OCI-LY1 (cell line): ENCODE measurements around the gene YBX3.

ENCODE experiments used
- H2AFZ ChIP-seq: fragments of 200-600 bp; sonication (generic), shearing (Covaris generic); 2 replicates; pipeline ENCODE4 v1.6.0; 2014; ENCODE audit warnings: antibody characterized with exemption, mild to moderate bottlenecking, low read length
- H3F3A ChIP-seq: fragments of 200-600 bp; sonication (generic), shearing (Covaris generic); 2 replicates; pipeline ENCODE4 v1.6.0; 2014; ENCODE audit warnings: mild to moderate bottlenecking, antibody characterized with exemption, low read length, moderate library complexity; ENCODE audit not compliant: insufficient read depth
- H3K27ac ChIP-seq: fragments of 200-600 bp; sonication (generic); 2 replicates; pipeline ENCODE4 v1.5.1; 2014; ENCODE audit warnings: low read length, mixed run types, mild to moderate bottlenecking, low read depth; ENCODE audit not compliant: poor library complexity, severe bottlenecking
- H3K27me3 ChIP-seq: fragments of 200-600 bp; sonication (generic); 2 replicates; pipeline ENCODE4 v1.6.0; 2014; ENCODE audit warnings: antibody characterized with exemption, mild to moderate bottlenecking, low read length, moderate library complexity; ENCODE audit not compliant: insufficient read depth
- H3K36me3 ChIP-seq: fragments of 200-600 bp; sonication (generic); 2 replicates; pipeline ENCODE4 v1.6.1; 2014; ENCODE audit warnings: mild to moderate bottlenecking, antibody characterized with exemption, low read length, moderate library complexity, mixed read lengths; ENCODE audit not compliant: insufficient read depth
- H3K4me1 ChIP-seq: fragments of 200-600 bp; sonication (generic); 2 replicates; pipeline ENCODE4 v1.5.1; 2014; ENCODE audit warnings: mild to moderate bottlenecking, low read length, moderate library complexity; ENCODE audit not compliant: insufficient read depth, severe bottlenecking
- H3K4me2 ChIP-seq: fragments of 200-600 bp; sonication (generic), shearing (Covaris generic); 2 replicates; pipeline ENCODE4 v1.6.1; 2014; ENCODE audit warnings: low read length
- H3K4me3 ChIP-seq: fragments of 200-600 bp; sonication (generic); 2 replicates; pipeline ENCODE4 v1.5.1; 2014; ENCODE audit warnings: low read length, low read depth, mild to moderate bottlenecking, mixed read lengths; ENCODE audit not compliant: poor library complexity, severe bottlenecking
- H3K79me2 ChIP-seq: fragments of 200-600 bp; shearing (Covaris generic); 2 replicates; pipeline ENCODE4 v1.6.1; 2016; ENCODE audit warnings: mixed run types, low read length, mixed read lengths; ENCODE audit not compliant: insufficient read depth
- H3K9ac ChIP-seq: fragments of 200-600 bp; sonication (generic), shearing (Covaris generic); 2 replicates; pipeline ENCODE4 v1.6.1; 2014; ENCODE audit warnings: mild to moderate bottlenecking, low read length, mixed read lengths
- H3K9me2 ChIP-seq: fragments of 200-600 bp; sonication (generic), shearing (Covaris generic); 2 replicates; pipeline ENCODE4 v1.6.1; 2014; ENCODE audit warnings: low read depth, mild to moderate bottlenecking, low read length, mixed read lengths
- H3K9me3 ChIP-seq: fragments of 200-600 bp; shearing (Covaris generic); 2 replicates; pipeline ENCODE4 v1.6.1; 2014; ENCODE audit warnings: low read length, mixed read lengths
- H4K20me1 ChIP-seq: fragments of 200-600 bp; sonication (generic), shearing (Covaris generic); 2 replicates; pipeline ENCODE4 v1.6.0; 2016; ENCODE audit warnings: mild to moderate bottlenecking, low read length; ENCODE audit not compliant: insufficient read depth
- CTCF ChIP-seq: fragments of 200-600 bp; sonication (generic), shearing (Covaris generic); IDR thresholded peaks from 2 replicates; pipeline ENCODE4 v1.5.1; 2017; ENCODE audit warnings: mild to moderate bottlenecking, antibody characterized with exemption, low read length, moderate library complexity, mixed read lengths
- EZH2 ChIP-seq: fragments of 200-600 bp; sonication (generic), shearing (Covaris generic); IDR thresholded peaks from 2 replicates; pipeline ENCODE4 v1.8.0; 2017; ENCODE audit warnings: borderline replicate concordance, mixed run types, mild to moderate bottlenecking, antibody characterized with exemption, low read length, moderate library complexity, mixed read lengths

Gene YBX3

GRCh38 chr12:10726945-10727344, 3.8 kb upstream of the YBX3 start:
- Histone ChIP-seq H3K9ac (no peak overlapping the region), H3K27ac (no peak overlapping the region), H2AFZ (no peak overlapping the region), H3K27me3 (no peaks in the 10 kb centered on the region), H3K4me2 (no peak overlapping the region), H3K36me3 (no peaks in the 10 kb centered on the region), H3K4me1 (peaks cover 7% of the 10 kb centered on the region), H4K20me1 (no peaks in the 10 kb centered on the region), H3F3A (no peaks in the 10 kb centered on the region), H3K4me3 (no peak overlapping the region), H3K79me2 (no peaks in the 10 kb centered on the region; the same call in 1 of the 2 replicates), H3K9me3 (no peaks in the 10 kb centered on the region), H3K9me2 (no peaks in the 10 kb centered on the region)
- TF ChIP-seq EZH2 (no peak), CTCF (no peak)

GRCh38 chr12:10725003-10725402, 1.9 kb upstream of the YBX3 start:
- peaks cover 22% of the 10 kb centered on the region for H3K4me1 ChIP-seq
- H2AFZ ChIP-seq: no peak overlapping the region
- TF ChIP-seq EZH2 (no peak), CTCF (no peak)
- no peaks in the 10 kb centered on the region for H3K9me2 ChIP-seq
- no peaks in the 10 kb centered on the region for H3K36me3 ChIP-seq
- H3K27ac ChIP-seq: no peak overlapping the region
- H3K9ac ChIP-seq: no peak overlapping the region
- H3K27me3 ChIP-seq: no peaks in the 10 kb centered on the region
- H3K9me3 ChIP-seq: no peaks in the 10 kb centered on the region
- H3K4me2 ChIP-seq: no peak overlapping the region
- H3F3A ChIP-seq: no peaks in the 10 kb centered on the region
- no peaks in the 10 kb centered on the region for H4K20me1 ChIP-seq
- no peak overlapping the region for H3K4me3 ChIP-seq
- peaks cover 5% of the 10 kb centered on the region; the same call in 1 of the 2 replicates for H3K79me2 ChIP-seq

GRCh38 chr12:10722502-10722904, 620 bp downstream of the YBX3 start:
- Histone ChIP-seq H4K20me1 (no peaks in the 10 kb centered on the region), H3K9me3 (no peaks in the 10 kb centered on the region), H3K4me1 (peaks cover 22% of the 10 kb centered on the region), H3K4me3 (peak overlapping the region; percentile 72), H2AFZ (no peak overlapping the region; the same call in 1 of the 2 replicates), H3K9me2 (no peaks in the 10 kb centered on the region), H3K4me2 (peak overlapping the region; percentile 81), H3F3A (no peaks in the 10 kb centered on the region), H3K79me2 (peaks cover 5% of the 10 kb centered on the region; the same call in 1 of the 2 replicates), H3K9ac (peak overlapping the region; percentile 64), H3K36me3 (no peaks in the 10 kb centered on the region), H3K27ac (peak overlapping the region; percentile 51), H3K27me3 (no peaks in the 10 kb centered on the region)
- no peak for TF ChIP-seq EZH2
- TF ChIP-seq CTCF: no peak
